ENCODE measurements around the gene GFI1.

GRCh38 chr1:92461364-92462097 lies 25.2 kb downstream of the GFI1 start:
- TF ChIP-seq CTCF (IDR thresholded peaks at IDR 0.05) = no peak
- TF ChIP-seq KAT7 (CRISPR knock-in tag; IDR thresholded peaks at IDR 0.05; ENCODE audit: borderline replicate concordance) = no peak
- no peak for TF ChIP-seq SMAD3 (CRISPR knock-in tag; IDR thresholded peaks at IDR 0.05; ENCODE audit: borderline replicate concordance)
- no peak for TF ChIP-seq FOXJ3 (CRISPR knock-in tag; IDR thresholded peaks at IDR 0.05; ENCODE audit: borderline replicate concordance)
- TF ChIP-seq ZNF317 (CRISPR knock-in tag; IDR thresholded peaks at IDR 0.05; ENCODE audit: borderline replicate concordance, low read depth) = no peak
- TF ChIP-seq RELA (CRISPR knock-in tag; IDR thresholded peaks at IDR 0.05; ENCODE audit: borderline replicate concordance) = no peak
- no peak for TF ChIP-seq ATF3 (CRISPR knock-in tag; conservative IDR thresholded peaks at IDR 0.05)
- no peak for TF ChIP-seq ZBTB21 (CRISPR knock-in tag; IDR thresholded peaks at IDR 0.05; ENCODE audit: borderline replicate concordance)
- TF ChIP-seq MAX (CRISPR knock-in tag; IDR thresholded peaks at IDR 0.05) = no peak

All from WTC11 (cell line).